ENCODE data around the gene CLMP.
"Not testable (repeated sequence)": the region's sequence is repeated elsewhere in the genome, so short reads cannot be mapped to it uniquely, and the experiment has no call there.

Gene CLMP

GRCh38 chr11:123166071-123166559, 28.9 kb downstream of the CLMP start:
- no peak for DNase-seq

GRCh38 chr11:123164732-123165450, 30.2 kb downstream of the CLMP start:
- DNase-seq, result no peak

GRCh38 chr11:123163621-123164020, 31.4 kb downstream of the CLMP start:
- no peak for DNase-seq

- no peak for DNase-seq
These were observed 33.5 kb downstream of the CLMP start for GRCh38 chr11:123161376-123162030.

GRCh38 chr11:123159183-123159857, 35.7 kb downstream of the CLMP start:
- DNase-seq, result no peak

GRCh38 chr11:123158033-123159003, 36.7 kb downstream of the CLMP start:
- DNase-seq, result no peak

- DNase-seq, result no peak
These were observed 42.1 kb downstream of the CLMP start for GRCh38 chr11:123152951-123153350.

GRCh38 chr11:123152346-123152745, 42.7 kb downstream of the CLMP start:
- not testable (repeated sequence) for DNase-seq

- DNase-seq, result no peak
These were observed 43.3 kb downstream of the CLMP start for GRCh38 chr11:123151796-123152195.

- DNase-seq, result no peak
These were observed 43.7 kb downstream of the CLMP start for GRCh38 chr11:123151366-123151765.

GRCh38 chr11:123150882-123151281, 44.2 kb downstream of the CLMP start:
- no peak for DNase-seq

GRCh38 chr11:123148965-123149364, 46.1 kb downstream of the CLMP start:
- no peak for DNase-seq

GRCh38 chr11:123145661-123146060, 49.4 kb downstream of the CLMP start:
- DNase-seq, result no peak

GRCh38 chr11:123145220-123145619, 49.8 kb downstream of the CLMP start:
- DNase-seq, result no peak

- DNase-seq, result no peak
These were observed 50.3 kb downstream of the CLMP start for GRCh38 chr11:123144707-123145106.

GRCh38 chr11:123143921-123144320, 51.1 kb downstream of the CLMP start:
- DNase-seq, result no peak

GRCh38 chr11:123143476-123143875, 51.6 kb downstream of the CLMP start:
- DNase-seq, result no peak

GRCh38 chr11:123139206-123139605, 55.8 kb downstream of the CLMP start:
- no peak for DNase-seq

GRCh38 chr11:123137431-123138224, 57.4 kb downstream of the CLMP start:
- DNase-seq, result peak; percentile 3 to 4

GRCh38 chr11:123135863-123136446, 59.1 kb downstream of the CLMP start:
- DNase-seq, result no peak

- DNase-seq, result no peak
These were observed 62.2 kb downstream of the CLMP start for GRCh38 chr11:123132881-123133280.
